Retinal pigment epithelial cell (primary cell): ENCODE data around the gene DPM1.

Experiments
- DNase-seq: peaks from one replicate; pipeline ENCODE4 v3.0.0-alpha.2; 2010; ENCODE audit warnings: low read depth
- H3K4me3 ChIP-seq: 2 replicates; pipeline ENCODE4 v1.5.1; 2011; ENCODE audit warnings: mild to moderate bottlenecking, low read length, control low read depth, moderate library complexity
- CTCF ChIP-seq: conservative IDR thresholded peaks from 2 replicates; pipeline ENCODE4 v1.5.1; 2011; ENCODE audit warnings: low read depth, low read length, control low read depth, inconsistent platforms

Gene DPM1

GRCh38 chr20:50913690-50914375 lies 44.5 kb downstream of the DPM1 start:
- TF ChIP-seq CTCF: no peak
- H3K4me3 ChIP-seq: no peak overlapping the region
- DNase-seq: no peak

- DNase-seq: no peak
- TF ChIP-seq CTCF: no peak
- H3K4me3 ChIP-seq: no peak overlapping the region
These were observed 46.6 kb downstream of the DPM1 start for GRCh38 chr20:50911716-50912115.

GRCh38 chr20:50911030-50911429 lies 47.3 kb downstream of the DPM1 start:
- no peak overlapping the region for H3K4me3 ChIP-seq
- TF ChIP-seq CTCF: no peak
- no peak for DNase-seq

- H3K4me3 ChIP-seq: no peak overlapping the region
- no peak for DNase-seq
- TF ChIP-seq CTCF: no peak
These were observed 48.9 kb downstream of the DPM1 start for GRCh38 chr20:50909413-50909812.

- no peak overlapping the region for H3K4me3 ChIP-seq
- no peak for DNase-seq
- no peak for TF ChIP-seq CTCF
These were observed 54.2 kb downstream of the DPM1 start for GRCh38 chr20:50904067-50904570.

- no peak overlapping the region for H3K4me3 ChIP-seq
- no peak for DNase-seq
- no peak for TF ChIP-seq CTCF
These were observed 54.8 kb downstream of the DPM1 start for GRCh38 chr20:50903353-50904051.

GRCh38 chr20:50901301-50901700 lies 57.0 kb downstream of the DPM1 start:
- no peak overlapping the region for H3K4me3 ChIP-seq
- DNase-seq: no peak
- TF ChIP-seq CTCF: no peak
